Amniotic stem cell (primary cell): Measurements from ENCODE around the gene ZBTB34.

Source experiments
- DNase-seq: peaks from one replicate; lab custom pipeline; 2025; lab: John Stamatoyannopoulos, UW

ZBTB34 gene

DNA sequence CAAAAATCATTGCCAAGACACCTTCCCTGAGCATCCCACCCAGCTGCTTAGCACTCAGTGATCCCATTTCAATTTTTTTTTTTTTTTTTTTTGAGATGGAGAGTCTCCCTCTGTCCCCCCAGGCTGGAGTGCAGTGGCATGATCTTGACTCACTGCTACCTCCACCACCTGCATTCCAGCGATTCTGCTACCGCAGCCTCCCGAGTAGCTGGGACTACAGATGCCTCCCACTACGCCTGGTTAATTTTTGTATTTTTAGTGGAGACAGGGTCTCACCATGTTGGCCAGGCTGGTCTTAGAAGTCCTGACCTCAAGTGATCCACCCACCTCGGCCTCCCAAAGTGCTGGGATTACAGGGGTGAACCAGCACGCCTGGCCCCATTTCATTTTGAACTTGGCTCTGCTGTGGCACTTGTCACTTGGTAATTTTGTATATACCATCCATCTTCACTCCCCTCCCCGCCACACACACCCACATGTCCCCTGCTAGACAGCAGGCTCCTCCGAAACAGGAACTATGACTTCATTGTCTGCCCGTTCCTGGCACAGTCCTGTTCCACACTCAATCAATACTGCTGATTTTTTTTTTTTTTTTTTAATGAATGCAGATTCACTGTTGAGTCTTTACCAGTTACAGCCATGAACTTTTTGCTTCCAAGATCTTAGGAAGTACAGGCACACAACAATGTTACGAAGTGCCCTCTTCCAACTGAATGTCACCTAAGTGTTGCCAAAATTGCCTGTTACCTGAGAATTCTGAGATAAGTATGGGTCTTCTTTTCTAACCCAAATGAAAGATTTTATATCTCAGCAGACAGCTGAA, 17.3 kb upstream of the ZBTB34 start:
- DNase-seq, result no peak

DNA sequence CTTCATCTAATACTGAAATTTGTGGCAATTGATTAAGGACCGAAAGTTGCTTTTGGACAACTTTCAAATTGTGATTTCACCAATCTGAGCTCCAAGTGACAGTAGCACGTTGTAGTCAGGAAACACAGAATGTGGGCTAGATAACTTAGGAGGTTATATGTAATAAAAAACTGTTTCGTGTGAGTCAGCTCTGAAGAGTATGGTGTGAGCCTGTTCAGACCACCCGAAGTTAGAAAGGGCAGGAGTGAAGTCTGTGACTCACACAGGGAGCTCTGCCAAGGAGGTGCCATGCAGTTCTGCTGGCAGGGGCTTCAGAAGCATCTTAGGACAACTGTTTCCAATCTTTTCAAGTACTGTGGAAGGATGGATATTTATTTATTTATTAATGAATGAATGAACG, 16.4 kb upstream of the ZBTB34 start:
- DNase-seq, result peak; percentile 33

DNA sequence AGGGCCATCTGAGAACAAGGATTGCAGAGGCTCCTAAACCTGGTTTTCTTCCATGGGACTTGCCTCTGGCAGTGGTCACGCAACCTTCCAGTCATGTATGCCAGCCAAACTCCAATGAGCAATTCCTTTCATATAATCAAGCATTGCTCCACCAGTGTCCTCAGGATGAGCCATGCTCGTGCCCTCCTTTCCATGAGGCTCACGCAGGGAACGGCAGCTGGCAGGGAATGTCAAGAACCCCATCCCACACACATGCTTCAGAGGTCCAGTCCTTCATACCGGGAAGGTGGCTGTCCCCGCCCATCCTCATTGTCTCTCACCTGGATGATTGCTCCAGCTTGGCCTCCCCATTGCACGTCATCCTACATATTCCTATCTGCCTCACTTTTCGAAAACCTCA, 13.4 kb upstream of the ZBTB34 start:
- no peak for DNase-seq

DNA sequence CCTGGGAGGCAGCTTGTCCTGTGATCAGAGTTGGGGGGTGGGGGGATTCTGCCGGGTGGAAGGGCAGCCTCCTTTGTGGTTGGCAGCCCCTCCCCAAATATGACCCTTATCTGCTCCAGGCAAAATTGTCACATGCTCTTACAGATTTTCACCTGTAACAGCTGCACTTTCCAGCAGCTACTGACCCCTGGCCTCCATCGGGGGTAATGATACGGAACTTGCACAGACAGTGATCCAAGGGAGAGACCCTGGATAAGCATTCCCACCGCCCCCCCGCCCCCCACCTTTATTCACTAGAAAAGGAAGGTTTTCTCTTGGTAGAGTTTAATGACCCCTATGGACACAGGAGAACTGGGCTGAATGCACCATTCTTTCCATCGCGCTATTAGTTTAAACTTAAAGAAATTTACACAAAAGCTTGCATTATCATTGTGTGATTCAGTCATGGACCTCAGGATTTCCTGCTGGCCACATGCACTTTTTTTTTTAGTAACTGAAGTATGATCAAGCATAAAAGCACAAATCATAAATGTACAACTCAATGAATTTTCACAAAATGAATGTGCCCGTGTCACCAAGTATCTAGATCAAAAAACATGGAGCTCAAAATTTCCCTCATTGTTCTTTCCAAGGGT, 10.7 kb upstream of the ZBTB34 start:
- no peak for DNase-seq

DNA sequence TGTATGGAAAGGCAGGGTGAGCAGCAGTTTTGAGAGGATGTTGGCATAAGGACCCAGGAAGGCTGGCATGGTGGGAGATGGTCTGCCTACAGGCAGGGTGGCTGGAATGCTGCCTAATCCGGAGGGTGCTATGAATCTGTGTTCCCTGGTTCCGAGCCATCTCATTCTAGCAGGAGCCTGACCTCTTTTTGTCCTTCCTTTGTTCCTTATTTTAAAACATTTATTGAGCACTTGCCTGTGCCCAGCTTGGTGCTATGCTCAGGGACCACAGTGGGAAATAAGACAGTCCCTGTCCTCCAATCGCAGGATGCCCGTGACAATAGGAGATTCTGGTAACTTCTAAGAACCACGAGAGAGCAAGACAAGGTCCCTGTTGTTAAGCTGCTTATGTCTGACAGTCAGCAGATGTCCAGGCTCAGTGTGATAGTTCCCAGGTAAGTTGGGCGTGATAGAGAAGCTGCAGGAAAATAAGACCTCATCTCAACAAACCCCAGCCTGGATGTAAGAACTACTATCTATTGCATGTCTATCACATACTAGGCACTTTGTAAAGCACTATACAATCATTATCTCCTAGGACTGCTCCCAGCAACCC, 9.1 kb upstream of the ZBTB34 start:
- no peak for DNase-seq

DNA sequence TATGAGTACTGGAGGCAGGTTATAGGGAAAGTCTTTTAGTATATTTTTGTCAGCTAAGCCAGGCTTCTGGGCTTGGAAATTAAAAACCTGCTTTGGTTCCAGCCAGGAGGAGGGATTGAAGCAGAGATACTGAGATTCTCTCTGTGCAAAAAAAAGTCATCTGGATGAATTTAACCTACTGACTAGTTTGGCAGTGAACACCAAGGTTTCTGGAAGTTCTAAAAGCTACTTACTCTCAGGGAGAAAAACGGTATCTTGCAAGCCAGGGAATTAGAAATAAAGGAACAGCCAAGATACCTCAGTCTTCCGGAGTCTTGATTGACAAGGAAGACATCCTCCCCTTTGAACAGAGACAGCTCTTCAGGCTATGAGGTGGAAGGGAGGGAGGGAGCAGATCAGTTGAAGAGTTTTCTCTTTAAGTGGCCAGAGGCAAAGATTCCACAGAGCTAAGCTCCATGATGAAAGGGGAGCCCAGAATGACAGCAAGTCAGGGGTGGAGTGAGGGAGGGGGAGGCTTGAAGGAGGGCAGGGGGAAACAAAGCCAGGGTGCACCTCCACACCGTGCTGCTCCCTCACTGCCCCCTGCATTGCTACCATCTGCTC, 8.3 kb upstream of the ZBTB34 start:
- DNase-seq, result no peak

DNA sequence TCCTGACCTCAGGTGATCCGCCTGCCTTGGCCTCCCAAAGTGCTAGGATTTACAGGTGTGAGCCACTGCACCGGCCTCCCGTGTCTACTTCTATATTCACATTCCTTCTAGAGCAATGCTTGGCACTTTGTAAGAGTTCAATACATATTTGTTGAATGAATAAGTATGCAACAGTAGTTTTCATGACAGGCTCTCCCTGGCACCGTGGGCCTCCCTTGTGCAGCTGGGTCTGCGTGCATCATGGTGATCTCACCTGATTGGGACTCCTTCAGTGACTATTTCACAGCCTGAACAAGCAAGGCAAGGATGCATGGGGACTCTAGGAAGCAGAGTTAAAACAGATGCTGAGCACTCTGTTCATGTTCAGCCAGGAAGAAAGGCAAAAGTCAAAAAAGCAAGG, 6.8 kb upstream of the ZBTB34 start:
- no peak for DNase-seq

DNA sequence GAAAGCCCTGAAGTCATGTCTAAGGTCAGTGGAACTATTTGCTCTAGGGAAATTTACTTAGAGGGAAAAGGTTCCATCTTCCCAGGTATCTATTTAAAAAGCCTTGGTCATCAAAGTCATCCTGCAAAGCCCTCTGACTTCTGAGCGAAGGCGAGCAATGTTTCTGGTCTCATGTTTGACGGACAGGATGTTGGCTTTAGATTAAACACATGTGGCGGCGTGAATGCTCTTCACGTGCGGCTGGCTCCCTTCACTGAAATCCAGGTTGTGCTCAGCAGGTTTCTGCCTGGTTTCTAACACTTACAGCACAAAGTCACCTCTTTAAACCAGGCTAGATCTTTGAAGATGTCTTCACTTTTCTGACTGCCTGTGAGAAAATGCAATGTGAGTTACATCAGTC, 5.7 kb upstream of the ZBTB34 start:
- no peak for DNase-seq

DNA sequence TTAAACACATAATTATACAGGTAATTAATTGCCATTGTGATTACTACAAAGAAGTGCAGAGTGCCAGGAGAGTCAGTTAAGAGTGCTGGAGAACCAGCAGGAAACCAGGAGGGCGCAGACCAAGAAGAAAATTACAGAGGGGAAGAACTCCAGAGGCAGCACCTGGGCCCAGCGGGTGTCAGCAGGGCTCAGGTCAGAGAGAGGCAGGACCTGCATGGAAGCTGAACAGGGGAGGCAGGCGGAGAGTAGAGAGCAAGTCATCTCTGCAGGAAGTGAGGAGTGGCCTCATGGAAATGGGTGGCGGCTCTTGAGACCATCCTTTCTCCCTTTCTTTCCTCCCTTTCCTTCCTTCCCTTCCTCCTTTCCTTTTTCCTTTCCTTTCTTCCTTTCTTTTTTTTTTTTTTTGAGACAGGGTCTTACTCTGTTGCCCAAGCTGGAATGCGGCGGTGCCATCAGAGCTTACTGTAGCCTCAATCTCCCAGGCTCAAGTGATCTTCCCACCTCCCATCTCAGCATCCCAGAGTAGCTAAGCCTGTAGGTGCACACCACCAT, 4.0 kb upstream of the ZBTB34 start:
- no peak for DNase-seq

DNA sequence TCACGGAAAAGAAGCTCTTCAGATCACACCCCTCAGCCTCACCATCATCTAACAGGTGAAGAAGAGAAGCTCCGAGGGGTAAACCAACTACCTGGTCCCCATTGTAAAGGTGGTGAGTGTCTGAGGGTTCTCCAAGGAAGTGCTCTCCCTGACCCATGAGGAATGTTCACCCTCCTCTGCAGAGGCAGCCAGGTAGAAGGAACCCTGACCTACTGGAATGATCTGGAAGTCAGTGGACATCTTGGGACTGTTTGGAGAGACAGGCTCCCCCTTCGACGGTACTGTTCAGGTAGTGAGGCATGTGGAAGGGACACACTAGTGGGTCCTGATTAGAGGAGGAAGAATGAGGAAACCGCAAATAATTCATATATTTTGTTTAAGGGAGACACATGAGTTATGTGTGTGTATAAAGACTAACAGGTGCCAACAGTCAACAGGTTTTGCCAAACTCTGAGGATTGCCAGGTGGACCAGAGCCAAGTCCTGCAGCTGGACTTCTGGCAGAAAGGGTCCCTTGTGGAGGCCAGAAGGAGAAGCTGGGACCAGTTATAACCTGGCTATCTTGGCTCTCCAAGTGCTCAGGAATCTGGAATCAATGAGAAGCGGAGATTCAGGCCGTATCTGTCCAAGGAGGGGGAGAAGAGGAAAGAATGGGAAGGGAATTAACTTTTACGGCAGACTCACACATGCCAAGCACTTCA, 3.0 kb upstream of the ZBTB34 start:
- DNase-seq, result no peak

DNA sequence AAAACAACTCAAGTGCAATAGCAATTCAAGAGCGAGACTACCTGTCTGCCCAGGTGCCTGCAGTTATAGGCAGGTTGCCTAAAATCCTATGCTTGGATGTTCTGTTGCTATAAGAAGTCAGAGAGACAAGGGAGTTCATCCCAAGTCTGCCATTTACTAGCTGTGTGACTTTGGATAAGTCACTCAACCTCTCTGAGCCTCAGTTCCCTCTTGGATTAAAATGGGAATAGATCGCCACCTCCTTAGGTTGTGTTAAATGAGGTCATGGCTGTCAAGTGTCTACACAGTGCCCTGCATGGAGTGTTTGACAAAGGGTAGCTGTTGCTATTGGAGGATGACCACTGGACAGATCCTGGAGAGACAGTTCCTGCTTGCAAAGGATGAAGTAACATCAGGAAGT, 1.3 kb upstream of the ZBTB34 start:
- DNase-seq, result no peak

DNA sequence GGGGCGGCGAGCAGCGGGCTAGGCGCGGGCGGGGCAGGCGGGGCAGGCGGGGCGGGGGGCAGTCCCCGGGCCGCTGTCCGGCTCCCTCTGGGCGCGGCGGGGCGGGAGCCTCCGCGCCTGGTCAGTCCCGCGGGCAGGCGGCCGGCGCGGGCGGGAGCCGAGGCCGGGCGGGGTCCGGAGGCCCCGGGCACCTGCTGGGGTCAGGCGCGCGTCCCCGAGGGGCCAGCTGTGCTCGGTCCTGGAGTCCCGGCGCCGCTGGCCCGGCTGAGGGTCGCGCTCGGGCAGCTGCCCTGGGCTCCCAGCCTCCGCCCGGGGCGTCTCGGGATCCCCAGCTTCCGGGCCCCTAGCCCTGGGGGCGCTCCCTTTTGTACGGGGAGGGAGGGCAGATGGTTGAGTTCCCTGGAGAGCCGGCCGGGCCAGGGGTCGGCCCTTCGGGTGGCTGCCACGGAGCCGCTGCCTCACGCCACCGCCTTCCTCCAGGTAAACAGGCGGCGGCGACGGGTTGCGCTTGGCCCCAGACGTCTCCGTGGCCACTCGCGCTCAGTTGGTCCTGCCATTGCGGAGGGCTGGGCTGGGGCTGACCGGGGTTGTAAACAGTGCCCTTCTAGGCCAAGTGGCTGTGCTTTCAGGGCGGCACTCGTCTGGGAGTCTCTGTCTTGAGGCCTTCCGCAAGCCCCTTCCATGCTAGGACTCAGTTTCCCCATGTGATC, 473 bp downstream of the ZBTB34 start:
- no peak for DNase-seq

DNA sequence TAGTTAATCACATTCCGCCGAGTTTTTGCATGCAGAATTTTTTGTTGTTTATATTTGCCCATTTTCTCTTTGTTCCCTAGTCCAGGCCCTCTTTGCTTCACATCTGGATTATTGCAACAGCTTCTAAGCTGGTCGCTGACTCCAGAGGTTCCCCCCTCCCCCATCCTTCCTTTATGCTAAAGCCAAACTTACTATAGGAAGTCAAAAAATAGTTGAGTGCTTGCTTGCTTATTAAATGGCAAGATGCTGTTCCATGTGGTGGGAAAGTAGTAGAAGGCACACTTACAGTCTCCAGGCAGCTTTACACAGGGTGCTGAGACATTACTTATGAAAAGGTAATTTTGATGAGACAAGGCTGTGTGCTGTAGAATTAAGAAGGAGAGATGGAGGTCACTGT, 1.3 kb downstream of the ZBTB34 start:
- DNase-seq, result no peak

DNA sequence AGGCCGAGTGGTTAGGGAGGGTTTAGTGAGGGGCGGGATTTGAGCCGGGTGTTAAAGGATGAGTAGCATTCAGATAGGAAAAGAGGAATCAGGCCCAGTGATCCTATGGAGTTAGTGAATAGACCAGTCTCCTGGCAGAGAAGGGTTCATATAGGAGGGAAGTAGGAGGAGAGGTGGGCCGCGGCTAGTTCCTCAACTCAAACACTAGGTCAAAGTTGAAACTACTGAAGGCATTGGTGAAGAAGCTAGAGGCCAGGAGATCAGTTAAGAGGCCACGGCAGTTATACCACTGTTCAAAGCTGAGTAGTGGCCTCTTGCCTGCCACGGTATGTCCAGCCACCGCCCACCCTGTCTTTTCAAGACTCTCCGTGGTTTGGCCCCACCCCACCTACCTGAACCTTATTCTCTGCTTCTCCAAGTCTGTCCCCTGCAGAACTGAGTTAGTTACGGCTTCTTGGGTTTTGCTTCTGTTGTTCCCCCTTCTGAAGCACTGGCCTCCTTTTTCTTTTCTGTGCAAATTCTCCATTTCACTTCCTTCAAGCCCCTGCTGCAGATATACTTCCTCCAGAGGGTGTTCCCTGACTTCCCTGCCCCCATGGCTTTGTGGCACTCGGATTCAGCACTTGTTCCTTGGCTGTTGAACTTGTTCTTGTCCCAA, 1.8 kb downstream of the ZBTB34 start:
- DNase-seq, result no peak

DNA sequence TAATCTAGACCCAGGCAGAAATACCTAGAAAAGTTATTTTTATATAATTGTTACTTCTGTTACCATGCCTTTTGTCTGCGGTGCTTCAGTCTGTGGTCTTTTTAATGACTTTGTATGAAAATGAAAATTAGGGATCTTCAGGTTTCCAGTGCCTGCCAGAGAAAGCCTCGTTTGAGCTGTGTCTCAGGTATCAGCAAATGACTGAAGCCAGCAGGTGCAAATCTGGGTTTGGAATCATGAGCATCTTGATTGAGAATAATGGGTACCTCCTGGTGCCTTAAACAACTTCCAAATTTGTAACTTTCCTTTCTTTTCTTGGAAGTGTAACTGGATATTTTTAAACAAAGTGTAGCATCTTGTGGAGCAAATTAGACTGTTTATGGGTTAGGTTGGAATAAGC, 4.3 kb downstream of the ZBTB34 start:
- DNase-seq, result no peak

DNA sequence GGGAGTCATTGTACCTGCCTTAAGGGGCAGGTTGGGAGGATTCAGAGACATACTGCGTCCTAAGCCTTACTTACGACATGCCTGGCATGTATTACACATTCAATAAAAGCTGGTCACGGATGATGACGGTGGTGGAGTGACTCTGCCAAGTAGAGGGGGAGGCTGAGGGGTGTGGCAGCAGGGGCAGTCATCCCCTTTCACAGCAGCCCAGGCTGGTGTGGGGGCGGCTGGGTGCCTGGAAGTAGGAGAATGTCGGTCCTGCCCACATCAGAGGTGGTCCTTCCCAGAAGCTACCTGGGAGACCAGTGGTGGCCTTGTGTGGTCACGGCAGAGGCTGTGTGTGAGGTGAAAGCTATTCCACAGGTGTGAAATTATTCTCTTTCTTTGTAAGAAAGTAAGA, 8.9 kb downstream of the ZBTB34 start:
- DNase-seq, result no peak

DNA sequence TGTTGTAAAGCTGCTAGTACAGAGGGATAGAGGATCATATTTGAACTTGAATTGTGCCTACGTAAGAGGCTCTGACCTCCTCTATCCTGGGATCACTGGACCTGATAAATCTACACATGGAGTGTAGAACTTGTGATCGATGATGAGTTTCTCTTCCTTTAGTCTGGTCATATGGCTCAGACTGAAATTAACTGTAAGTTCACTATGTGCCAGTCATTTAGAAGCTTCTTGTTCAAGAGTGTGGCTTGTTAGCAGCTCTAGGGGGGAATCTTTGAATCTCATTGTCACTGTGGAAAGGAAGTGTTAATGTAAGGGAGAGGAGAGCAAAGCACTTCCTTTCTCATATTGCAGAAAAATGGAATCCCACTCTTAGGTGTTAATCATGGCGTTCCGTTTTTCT, 12.1 kb downstream of the ZBTB34 start:
- no peak for DNase-seq

DNA sequence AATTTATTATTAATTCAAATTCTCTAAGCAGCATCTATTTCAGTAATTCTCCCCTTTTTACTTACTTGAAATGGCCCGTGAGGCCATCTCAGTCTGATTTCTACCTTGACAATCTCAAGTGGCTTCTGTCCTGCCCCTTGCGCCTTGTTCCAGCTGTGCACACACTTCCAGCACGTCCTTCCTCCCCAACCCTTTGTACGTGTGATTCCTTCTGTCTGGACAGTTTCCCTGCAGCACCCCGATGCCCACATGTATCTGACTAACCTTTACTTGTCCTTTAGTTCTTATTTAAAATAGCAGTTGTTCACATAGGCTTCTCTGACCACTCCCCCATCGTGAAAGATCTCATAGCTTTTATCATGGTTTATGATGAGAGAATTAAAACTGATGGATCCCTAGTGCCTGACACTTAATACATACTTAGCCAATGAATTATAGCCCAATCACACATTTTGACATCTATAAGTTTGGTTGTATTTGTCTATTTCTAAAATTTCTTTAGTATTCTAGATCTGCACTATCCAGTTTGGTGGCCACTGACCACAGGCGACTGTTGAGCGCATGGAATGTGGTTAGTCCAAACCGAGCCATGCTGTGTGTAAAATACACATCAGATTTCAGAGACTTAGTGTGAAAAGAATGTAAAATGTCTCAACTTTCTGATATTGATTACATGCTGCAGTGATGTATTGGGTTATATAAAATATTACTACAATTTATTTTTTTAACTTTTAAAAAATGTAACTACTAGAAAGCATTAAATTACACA, 14.3 kb downstream of the ZBTB34 start:
- DNase-seq, result no peak

DNA sequence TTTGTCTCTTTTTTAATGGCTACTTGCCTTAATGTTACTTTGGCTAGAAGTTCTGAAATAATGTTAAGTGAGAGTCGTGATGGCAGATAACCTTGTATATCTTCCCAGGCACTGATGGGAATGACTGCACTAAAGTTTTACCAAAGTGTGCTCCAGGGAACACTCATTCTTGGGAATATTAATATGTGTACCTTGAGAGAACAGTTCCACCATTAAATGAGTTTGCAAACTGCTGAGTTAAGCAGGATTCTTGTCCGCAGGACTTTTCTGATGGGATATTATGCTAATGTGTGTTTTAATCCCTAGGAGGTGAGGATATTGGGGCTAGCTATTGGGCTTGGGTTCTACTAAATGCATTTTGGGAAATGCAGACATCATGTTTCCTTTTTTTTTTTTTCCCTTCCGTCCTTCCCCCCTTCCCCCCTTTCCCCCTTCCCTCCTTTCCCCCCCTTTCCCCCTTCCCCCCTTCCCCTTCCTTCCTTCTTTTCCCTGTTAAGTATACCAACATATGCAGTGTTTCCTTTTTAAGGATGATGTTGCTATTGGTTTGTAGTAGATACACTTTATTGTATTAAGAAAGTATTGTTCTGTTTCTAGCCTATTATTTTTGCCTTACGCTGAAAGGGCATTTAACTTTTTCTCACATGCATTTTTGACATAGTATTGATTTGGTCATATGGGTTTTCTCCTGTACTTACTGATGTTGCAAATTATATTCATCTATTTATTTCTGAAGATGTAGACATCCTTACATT, 15.5 kb downstream of the ZBTB34 start:
- no peak for DNase-seq
